GM10266 (cell line): ENCODE data around the gene TSPAN4.

Experiments used
- DNase-seq: peaks from one replicate; pipeline ENCODE4 v3.0.0; 2012; ENCODE audit errors: extremely low spot score
- CTCF ChIP-seq: IDR thresholded peaks from 2 replicates; pipeline ENCODE4 v1.5.1; 2012; ENCODE audit warnings: mild to moderate bottlenecking, low read depth; ENCODE audit not compliant: control insufficient read depth, insufficient read depth; ENCODE audit errors: missing control alignments

The TSPAN4 gene

DNA sequence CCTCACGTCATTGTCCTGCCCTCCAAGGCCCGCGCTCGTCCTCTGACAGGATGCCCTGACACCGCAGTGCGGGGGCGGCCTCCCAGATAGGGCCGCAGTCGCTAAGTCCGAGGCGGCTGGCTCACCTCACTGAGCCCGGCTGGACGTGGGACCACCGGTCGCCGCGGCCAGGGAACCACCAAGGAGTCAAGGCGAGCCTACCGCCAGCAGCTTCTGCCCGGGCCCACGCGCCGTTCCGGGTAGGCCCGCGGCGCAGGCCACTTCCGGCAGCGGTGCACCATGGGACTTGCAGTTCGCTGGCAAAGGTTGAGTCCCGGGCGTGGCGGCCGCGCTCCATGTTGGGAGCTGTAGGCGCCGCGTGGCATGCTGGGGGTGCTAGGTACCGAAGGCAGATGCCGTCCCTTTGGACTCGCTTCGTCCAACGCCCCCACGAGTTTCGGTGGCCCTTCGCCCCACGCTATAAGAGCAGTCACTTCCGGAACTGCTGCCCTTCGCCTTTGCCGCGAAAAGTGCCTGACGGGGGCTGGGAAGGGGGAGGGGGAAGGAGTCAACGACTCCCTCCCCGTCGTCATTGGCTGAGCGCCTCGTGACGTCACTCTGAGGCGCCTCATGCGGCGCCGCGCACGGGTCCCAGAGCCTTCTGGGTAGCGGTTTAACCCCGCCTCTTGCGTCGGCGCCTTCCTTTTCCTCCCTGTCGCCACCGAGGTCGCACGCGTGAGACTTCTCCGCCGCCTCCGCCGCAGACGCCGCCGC, 33.2 kb upstream of the TSPAN4 start, which contains the start of gene RPLP2:
TSS of gene RPLP2 (plus strand) at position 681 of the 753 bp plus-strand sequence. CDS start 268 bp downstream, outside the sequence.
- peak; percentile 99 for DNase-seq
- TF ChIP-seq CTCF = no peak

DNA sequence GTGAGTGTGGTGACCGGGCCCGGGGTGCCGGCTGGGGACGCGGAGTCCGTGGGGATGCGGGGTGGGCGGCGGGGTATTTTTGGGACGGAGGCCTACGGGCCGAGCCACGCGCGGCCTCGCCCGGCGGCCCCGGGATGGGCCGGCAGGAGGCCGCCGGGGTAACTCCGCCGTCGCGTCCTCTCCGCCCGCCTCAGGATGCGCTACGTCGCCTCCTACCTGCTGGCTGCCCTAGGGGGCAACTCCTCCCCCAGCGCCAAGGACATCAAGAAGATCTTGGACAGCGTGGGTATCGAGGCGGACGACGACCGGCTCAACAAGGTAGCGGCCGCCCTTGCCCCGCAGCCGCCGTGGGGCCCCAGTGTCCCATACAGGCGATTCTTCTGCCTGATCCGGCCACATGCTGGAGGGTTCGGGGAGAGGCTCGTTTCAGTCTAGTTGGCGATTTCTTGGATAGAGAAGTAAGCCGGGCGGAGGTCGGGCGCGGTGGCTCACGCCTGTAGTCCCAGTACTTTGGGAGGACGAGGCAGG, 32.5 kb upstream of the TSPAN4 start:
- DNase-seq = no peak
- no peak for TF ChIP-seq CTCF

DNA sequence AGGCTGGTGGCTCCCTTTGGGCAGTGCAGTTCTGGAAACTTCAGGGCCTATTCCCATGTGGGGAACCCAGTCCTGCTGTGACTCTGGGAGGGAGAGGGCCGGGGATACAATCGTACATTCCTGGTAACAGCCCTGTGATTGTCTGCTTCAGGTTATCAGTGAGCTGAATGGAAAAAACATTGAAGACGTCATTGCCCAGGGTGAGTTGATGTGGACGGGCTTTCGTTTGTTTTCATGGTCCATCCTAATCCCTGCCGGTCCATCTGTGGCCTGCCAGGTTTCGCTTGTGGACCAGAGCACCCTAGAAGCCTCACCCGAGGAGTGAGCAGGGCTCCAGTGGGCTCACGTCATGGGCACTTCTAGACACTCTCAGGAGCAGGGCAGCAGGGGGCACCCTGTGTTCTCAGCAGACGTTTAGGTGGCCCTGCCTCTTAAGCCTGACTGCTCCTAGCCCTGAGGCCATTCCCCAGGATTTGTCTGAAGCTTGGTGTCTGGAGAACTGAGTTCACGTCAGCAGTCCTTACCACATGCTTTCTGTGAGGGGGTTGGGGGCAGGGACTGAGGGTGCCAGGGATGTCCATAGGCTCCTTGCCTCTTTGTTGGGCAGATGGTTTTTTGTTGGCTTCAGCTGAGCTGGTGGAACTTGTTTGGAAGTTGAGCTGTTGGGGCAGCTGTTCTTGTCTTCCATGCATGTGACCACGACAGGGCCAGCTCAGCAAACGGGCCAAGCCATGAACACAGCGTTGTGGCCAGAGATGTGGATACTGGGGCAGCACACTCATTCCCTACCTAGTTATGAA, 31.0 kb upstream of the TSPAN4 start:
- DNase-seq = no peak
- TF ChIP-seq CTCF = peak; percentile 21

DNA sequence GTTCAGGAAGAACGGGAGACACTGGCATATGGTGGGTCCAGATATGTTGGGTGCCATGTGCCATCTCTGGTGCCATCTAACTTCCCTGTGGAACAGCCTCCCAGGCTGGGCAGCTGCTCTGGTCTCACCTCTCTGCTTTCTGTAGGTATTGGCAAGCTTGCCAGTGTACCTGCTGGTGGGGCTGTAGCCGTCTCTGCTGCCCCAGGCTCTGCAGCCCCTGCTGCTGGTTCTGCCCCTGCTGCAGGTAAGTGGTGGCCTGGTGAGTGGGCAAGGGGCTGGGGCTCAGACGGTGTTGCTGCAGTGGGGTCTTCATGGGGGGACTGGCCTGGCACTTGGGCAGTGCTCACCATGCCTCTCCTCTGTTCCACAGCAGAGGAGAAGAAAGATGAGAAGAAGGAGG, 30.3 kb upstream of the TSPAN4 start:
- TF ChIP-seq CTCF = no peak
- no peak for DNase-seq

- no peak for DNase-seq
- TF ChIP-seq CTCF = no peak
Measured at GRCh38 chr11:813072-813455, 29.6 kb upstream of the TSPAN4 start.

- no peak for DNase-seq
Measured at GRCh38 chr11:813456-814096, 29.1 kb upstream of the TSPAN4 start.

More at GRCh38 chr11:813456-814096, 29.1 kb upstream of the TSPAN4 start:
- no peak for TF ChIP-seq CTCF
